Trophoblast cell (in vitro differentiated cells and primary cell): ENCODE measurements around the gene ASS1.
A peak's percentile ranks its signal among the peaks of the same experiment; 100 is the strongest.

ENCODE experiments used
- DNase-seq, 2 donors: peaks; one replicate each; pipeline ENCODE4 v3.0.0-alpha.2; 2016
- H2AFZ ChIP-seq: 2 replicates; pipeline ENCODE4 v1.6.1; 2013; ENCODE audit warnings: low read length, moderate library complexity, mild to moderate bottlenecking; ENCODE audit not compliant: insufficient read depth, poor library complexity
- H2AK5ac ChIP-seq: 2 replicates; pipeline ENCODE4 v1.6.1; 2013; ENCODE audit warnings: mild to moderate bottlenecking, low read length
- H2BK120ac ChIP-seq: 2 replicates; pipeline ENCODE4 v1.6.1; 2013; ENCODE audit warnings: low read length, mild to moderate bottlenecking, moderate library complexity; ENCODE audit not compliant: insufficient read depth, poor library complexity
- H2BK12ac ChIP-seq: 2 replicates; pipeline ENCODE4 v1.6.1; 2013; ENCODE audit warnings: mild to moderate bottlenecking, low read length, moderate library complexity
- H2BK5ac ChIP-seq: 2 replicates; pipeline ENCODE4 v1.6.1; 2013; ENCODE audit warnings: low read length, low read depth, moderate library complexity, mild to moderate bottlenecking; ENCODE audit not compliant: poor library complexity
- H3K14ac ChIP-seq: 2 replicates; pipeline ENCODE4 v1.6.1; 2013; ENCODE audit warnings: mild to moderate bottlenecking, low read length
- H3K18ac ChIP-seq: 2 replicates; pipeline ENCODE4 v1.6.1; 2013; ENCODE audit warnings: mild to moderate bottlenecking, low read length
- H3K23ac ChIP-seq: 2 replicates; pipeline ENCODE4 v1.6.1; 2013; ENCODE audit warnings: low read length
- H3K27ac ChIP-seq: 2 replicates; pipeline ENCODE4 v1.5.1; 2013; ENCODE audit warnings: low read depth, mild to moderate bottlenecking, inconsistent platforms, low read length, moderate library complexity
- H3K27me3 ChIP-seq: 2 replicates; pipeline ENCODE4 v1.6.1; 2013; ENCODE audit warnings: inconsistent platforms, mild to moderate bottlenecking, low read length, moderate library complexity; ENCODE audit not compliant: insufficient read depth
- H3K36me3 ChIP-seq, 2 experiments: 1 replicate in 1 of 2; 2 replicates in 1 of 2; pipeline ENCODE4 v1.6.1; 2013; ENCODE audit warnings: low read length in 2 of 2, mild to moderate bottlenecking in 2 of 2, moderate library complexity in 1 of 2; ENCODE audit not compliant: insufficient read depth in 2 of 2, control insufficient read depth in 1 of 2
- H3K4ac ChIP-seq: 2 replicates; pipeline ENCODE4 v1.6.1; 2013; ENCODE audit warnings: low read depth, mild to moderate bottlenecking, low read length, moderate library complexity
- H3K4me1 ChIP-seq, 2 experiments: 1 replicate in 1 of 2; 2 replicates in 1 of 2; pipeline ENCODE4 v1.6.1; 2013; ENCODE audit warnings: low read length in 2 of 2, mild to moderate bottlenecking in 2 of 2, moderate library complexity in 1 of 2; ENCODE audit not compliant: insufficient read depth in 2 of 2, control insufficient read depth in 1 of 2
- H3K4me2 ChIP-seq: 2 replicates; pipeline ENCODE4 v1.6.1; 2013; ENCODE audit warnings: inconsistent platforms, mild to moderate bottlenecking, low read length, moderate library complexity
- H3K4me3 ChIP-seq: 2 replicates; pipeline ENCODE4 v1.5.1; 2013; ENCODE audit warnings: mild to moderate bottlenecking, low read depth, low read length, inconsistent platforms
- H3K79me1 ChIP-seq: one replicate; pipeline ENCODE4 v1.6.1; 2013; ENCODE audit warnings: low read length
- H3K79me2 ChIP-seq: 2 replicates; pipeline ENCODE4 v1.6.1; 2013; ENCODE audit warnings: low read length, mild to moderate bottlenecking; ENCODE audit not compliant: control insufficient read depth, insufficient read depth, poor library complexity
- H3K9ac ChIP-seq: 2 replicates; pipeline ENCODE4 v1.6.1; 2013; ENCODE audit warnings: mild to moderate bottlenecking, low read length
- H3K9me3 ChIP-seq: 2 replicates; pipeline ENCODE4 v1.6.1; 2013; ENCODE audit warnings: low read depth, mild to moderate bottlenecking, control low read depth, inconsistent platforms, low read length; ENCODE audit not compliant: insufficient read depth
- H4K12ac ChIP-seq: 2 replicates; pipeline ENCODE4 v1.6.1; 2013; ENCODE audit warnings: low read depth, mild to moderate bottlenecking, low read length, moderate library complexity
- H4K8ac ChIP-seq: 2 replicates; pipeline ENCODE4 v1.6.1; 2013; ENCODE audit warnings: low read depth, mild to moderate bottlenecking, low read length, moderate library complexity
- H4K91ac ChIP-seq: one replicate; pipeline ENCODE4 v1.6.1; 2013; ENCODE audit warnings: low read depth, mild to moderate bottlenecking, low read length, moderate library complexity
- WGBS: extraction: QIAGEN DNeasy Blood & Tissue Kit; methylation state at CpG from one replicate; pipeline ENCODE4 v1.1.7; 2013; ENCODE audit warnings: missing lambda C conversion rate; ENCODE audit not compliant: insufficient read length, insufficient coverage; ENCODE audit errors: extremely low coverage; 5-methylcytosine and 5-hydroxymethylcytosine counted together

The ASS1 gene

GRCh38 chr9:130478152-130478551 is 33.4 kb downstream of the ASS1 start:
- no peak for DNase-seq
- no CpG with 5 or more reads among the region's 9 CpGs for whole genome bisulfite sequencing
- no peak overlapping the region for H3K14ac ChIP-seq
- H4K12ac ChIP-seq = no peak overlapping the region
- no peaks in the 10 kb centered on the region for H3K4me1 ChIP-seq
- H3K27me3 ChIP-seq = no peaks in the 10 kb centered on the region
- H3K9me3 ChIP-seq = no peaks in the 10 kb centered on the region
- no peak overlapping the region for H3K18ac ChIP-seq
- no peak overlapping the region for H2BK12ac ChIP-seq
- no peak overlapping the region for H4K8ac ChIP-seq
- H3K4me2 ChIP-seq = no peak overlapping the region
- no peak overlapping the region for H3K27ac ChIP-seq
- no peak overlapping the region for H2BK120ac ChIP-seq
- H2AK5ac ChIP-seq = no peak overlapping the region
- H3K4me3 ChIP-seq = no peak overlapping the region
- H3K4ac ChIP-seq = no peak overlapping the region
- no peaks in the 10 kb centered on the region for H3K79me2 ChIP-seq
- H3K36me3 ChIP-seq = peaks cover 0 to 2% of the 10 kb centered on the region in 2 experiments
- H2AFZ ChIP-seq = no peak overlapping the region
- H4K91ac ChIP-seq = no peak overlapping the region
- H3K79me1 ChIP-seq = peaks cover 2% of the 10 kb centered on the region
- no peak overlapping the region for H3K23ac ChIP-seq
- H2BK5ac ChIP-seq = no peak overlapping the region
- H3K9ac ChIP-seq = no peak overlapping the region

- Histone ChIP-seq H2BK120ac (no peak overlapping the region), H3K36me3 (peaks cover 0 to 2% of the 10 kb centered on the region in 2 experiments)
- DNase-seq = no peak
Observed at GRCh38 chr9:130478736-130479575, 34.2 kb downstream of the ASS1 start.

DNA sequence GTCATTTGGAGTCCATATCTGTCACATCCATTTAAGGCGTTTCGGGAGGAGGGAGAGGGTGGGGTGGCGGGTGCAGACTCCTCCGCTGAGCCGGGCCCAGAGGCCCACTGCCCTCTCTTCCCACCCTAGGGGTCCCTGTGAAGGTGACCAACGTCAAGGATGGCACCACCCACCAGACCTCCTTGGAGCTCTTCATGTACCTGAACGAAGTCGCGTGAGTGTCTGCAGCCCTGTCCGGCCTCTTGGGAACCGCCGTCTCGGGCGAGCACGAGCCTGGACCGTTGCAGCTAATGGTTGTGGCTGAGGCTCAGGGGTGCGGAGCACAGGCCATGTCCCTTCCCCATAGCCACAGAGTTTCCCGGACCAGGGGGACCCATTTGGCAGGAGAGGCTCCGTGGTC is 34.8 kb downstream of the ASS1 start:
- Histone ChIP-seq H3K79me1 (peaks cover 2% of the 10 kb centered on the region), H4K91ac (no peak overlapping the region), H3K36me3 (peaks cover 0 to 2% of the 10 kb centered on the region in 2 experiments), H2AK5ac (no peak overlapping the region), H3K4me1 (no peaks in the 10 kb centered on the region), H2BK120ac (no peak overlapping the region), H3K18ac (no peak overlapping the region), H3K9me3 (no peaks in the 10 kb centered on the region), H3K9ac (no peak overlapping the region), H3K4ac (no peak overlapping the region), H3K27me3 (no peaks in the 10 kb centered on the region), H4K8ac (no peak overlapping the region), H2BK12ac (no peak overlapping the region), H4K12ac (no peak overlapping the region), H2AFZ (no peak overlapping the region), H3K14ac (no peak overlapping the region), H3K4me3 (no peak overlapping the region), H3K79me2 (no peaks in the 10 kb centered on the region), H2BK5ac (no peak overlapping the region), H3K23ac (no peak overlapping the region), H3K27ac (no peak overlapping the region), H3K4me2 (no peak overlapping the region)
- DNase-seq = no peak
- no CpG with 5 or more reads among the region's 19 CpGs for WGBS

More at GRCh38 chr9:130478736-130479575, 34.2 kb downstream of the ASS1 start:
- H3K14ac ChIP-seq = no peak overlapping the region
- H2AFZ ChIP-seq = no peak overlapping the region
- no CpG with 5 or more reads among the region's 35 CpGs for WGBS
- no peak overlapping the region for H3K4me2 ChIP-seq
- H3K9me3 ChIP-seq = no peaks in the 10 kb centered on the region
- H2BK5ac ChIP-seq = no peak overlapping the region
- H4K12ac ChIP-seq = no peak overlapping the region
- no peak overlapping the region for H2AK5ac ChIP-seq
- no peak overlapping the region for H3K4ac ChIP-seq
- no peaks in the 10 kb centered on the region for H3K27me3 ChIP-seq
- peak overlapping the region; percentile 21 for H3K4me3 ChIP-seq
- no peak overlapping the region for H3K9ac ChIP-seq
- no peak overlapping the region for H3K27ac ChIP-seq
- H3K79me1 ChIP-seq = peaks cover 2% of the 10 kb centered on the region
- no peak overlapping the region for H3K23ac ChIP-seq
- no peaks in the 10 kb centered on the region for H3K79me2 ChIP-seq
- no peak overlapping the region for H2BK12ac ChIP-seq
- H3K18ac ChIP-seq = no peak overlapping the region
- H3K4me1 ChIP-seq = no peaks in the 10 kb centered on the region
- H4K91ac ChIP-seq = no peak overlapping the region
- no peak overlapping the region for H4K8ac ChIP-seq

DNA sequence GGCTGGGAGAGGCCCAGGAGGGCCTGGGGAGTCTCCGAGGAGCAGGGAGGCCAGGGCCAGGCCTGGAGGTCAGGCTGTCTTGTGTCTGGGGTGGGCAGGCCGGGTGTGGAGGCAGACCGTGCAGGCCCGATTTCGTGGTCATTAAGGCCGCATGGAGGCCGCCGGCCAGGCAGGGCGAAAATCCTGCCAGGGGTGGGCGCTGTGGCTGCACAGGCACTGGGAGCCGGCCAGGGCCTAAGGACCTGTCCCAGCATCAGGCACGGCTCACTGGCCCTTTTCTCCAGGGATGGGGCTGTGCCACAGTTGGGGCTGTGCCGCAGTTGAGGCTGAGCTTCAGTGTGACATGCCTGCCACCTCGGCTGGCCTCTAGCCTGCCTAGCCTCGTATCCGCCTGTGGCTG is 35.9 kb downstream of the ASS1 start:
- H3K79me1 ChIP-seq = peaks cover 2% of the 10 kb centered on the region
- no peak overlapping the region for H4K91ac ChIP-seq
- no peak overlapping the region for H3K27ac ChIP-seq
- no peaks in the 10 kb centered on the region for H3K4me1 ChIP-seq
- no peak overlapping the region for H3K4ac ChIP-seq
- H3K4me3 ChIP-seq = no peak overlapping the region
- H2AFZ ChIP-seq = no peak overlapping the region
- no peak overlapping the region for H2AK5ac ChIP-seq
- H3K9me3 ChIP-seq = no peaks in the 10 kb centered on the region
- no peak overlapping the region for H2BK12ac ChIP-seq
- WGBS = no CpG with 5 or more reads among the region's 16 CpGs
- H3K4me2 ChIP-seq = no peak overlapping the region
- H3K9ac ChIP-seq = no peak overlapping the region
- no peak overlapping the region for H2BK120ac ChIP-seq
- no peak overlapping the region for H3K14ac ChIP-seq
- H3K36me3 ChIP-seq = peaks cover 0 to 2% of the 10 kb centered on the region in 2 experiments
- H4K8ac ChIP-seq = no peak overlapping the region
- H3K27me3 ChIP-seq = no peaks in the 10 kb centered on the region
- peak; percentile 13 to 44 for DNase-seq
- H3K79me2 ChIP-seq = no peaks in the 10 kb centered on the region
- H2BK5ac ChIP-seq = no peak overlapping the region
- H4K12ac ChIP-seq = no peak overlapping the region
- H3K23ac ChIP-seq = no peak overlapping the region
- H3K18ac ChIP-seq = no peak overlapping the region
